ENCODE results near the gene PLXNB2.

The PLXNB2 gene

DNA sequence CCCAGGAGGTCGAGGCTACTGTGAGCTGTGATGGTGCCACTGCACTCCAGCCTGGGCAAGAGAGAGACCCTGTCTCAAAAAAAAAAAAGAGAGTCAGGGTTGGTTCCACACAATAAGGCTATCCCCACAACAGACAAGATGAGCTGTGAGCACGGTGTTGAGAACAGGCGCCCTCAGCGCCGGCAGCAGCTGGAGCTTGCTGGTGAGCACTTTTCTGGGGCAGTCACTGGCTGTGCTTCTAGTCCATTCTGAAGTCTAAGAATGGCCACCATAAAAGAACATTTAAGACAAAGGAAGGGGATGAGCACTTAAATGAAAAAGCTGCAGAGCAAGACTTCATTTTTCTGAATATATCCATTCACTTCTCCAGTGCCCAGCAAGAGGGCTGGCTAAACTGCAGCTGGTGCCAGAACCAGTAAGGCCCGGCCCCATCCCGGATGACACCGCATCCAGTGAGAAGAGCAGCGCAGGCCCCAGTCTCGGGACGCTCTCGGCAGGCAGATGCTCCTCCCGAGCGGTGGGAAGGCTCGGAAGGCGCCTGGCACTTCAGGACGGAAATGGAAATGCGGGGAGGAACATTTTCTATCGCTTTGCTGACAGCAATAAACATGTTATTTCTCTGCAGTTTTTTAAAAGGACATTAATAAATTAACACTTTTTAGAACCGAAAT is 74.8 kb downstream of the PLXNB2 start:
- DNase-seq (ENCODE audit: low spot score): no peak

DNA sequence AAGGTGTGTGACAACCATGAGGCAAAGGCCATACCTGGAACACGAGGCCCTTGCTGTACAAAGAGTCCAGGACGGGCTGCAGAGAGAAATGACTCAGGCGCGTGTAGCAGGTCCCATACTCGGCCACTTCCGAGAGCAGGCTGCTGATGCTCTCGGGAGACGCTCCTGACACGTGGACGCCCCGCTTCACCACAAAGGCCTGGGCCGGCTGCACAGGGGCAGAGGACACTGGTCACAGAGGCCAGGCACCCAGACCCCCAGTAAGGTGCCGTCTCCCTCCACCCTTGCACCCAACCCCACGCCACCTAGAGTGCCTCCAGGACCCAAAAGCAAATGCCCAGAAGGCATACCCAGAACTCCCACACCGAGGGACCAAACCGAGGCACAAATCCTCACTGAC is 78.1 kb downstream of the PLXNB2 start:
- DNase-seq (ENCODE audit: low spot score): no peak

DNA sequence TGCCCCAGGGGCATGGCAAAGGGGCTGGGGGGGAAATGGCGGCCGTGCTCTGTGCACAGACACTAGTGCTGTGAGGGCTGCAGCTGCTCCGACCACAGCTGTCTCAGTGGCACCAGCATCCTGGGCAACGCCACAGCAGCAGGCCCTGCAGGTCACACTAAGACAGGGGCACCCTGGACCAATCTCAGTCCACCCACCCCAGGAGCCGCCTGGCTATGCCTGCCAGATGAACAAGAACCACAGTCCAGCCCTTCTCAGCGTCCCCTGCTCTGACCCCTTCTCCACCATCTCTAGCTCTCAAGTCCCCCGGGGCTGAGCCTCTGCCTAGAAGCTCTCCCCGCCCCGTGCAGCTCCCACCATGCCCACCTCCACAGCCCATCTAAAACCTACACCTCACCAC is 79.1 kb downstream of the PLXNB2 start:
- DNase-seq (ENCODE audit: low spot score): no peak

DNA sequence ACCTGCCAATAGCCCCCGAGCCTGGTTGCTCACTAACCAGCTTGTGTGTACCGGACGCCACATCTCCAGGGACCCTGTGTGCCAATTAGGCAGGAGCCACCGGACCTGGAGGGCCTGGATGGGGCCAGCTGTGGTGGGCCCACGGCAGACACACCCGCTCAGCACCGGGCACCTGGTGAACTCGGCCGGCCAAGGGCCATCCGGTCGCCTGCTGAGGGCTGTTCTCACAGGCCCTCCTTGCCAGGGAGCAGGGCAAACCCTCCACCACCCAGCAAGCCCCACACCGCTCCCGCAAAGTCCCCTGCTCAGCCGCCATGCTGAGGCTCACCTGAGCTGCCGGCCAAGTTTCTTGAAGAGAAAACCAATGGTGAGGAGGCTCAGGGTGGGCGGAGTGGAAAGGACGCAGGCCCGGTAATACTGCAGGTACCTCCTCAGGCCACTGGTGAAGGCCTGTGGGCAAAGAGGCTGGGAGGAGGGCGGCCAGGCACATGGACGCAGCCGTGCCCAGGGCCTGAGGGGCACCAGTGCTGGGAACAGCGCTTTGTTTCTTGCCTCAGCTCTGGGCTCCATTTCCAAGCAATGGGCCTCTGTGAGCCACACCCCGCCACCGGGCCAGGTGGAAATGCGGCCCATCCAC is 79.7 kb downstream of the PLXNB2 start:
- DNase-seq (ENCODE audit: low spot score): no peak

DNA sequence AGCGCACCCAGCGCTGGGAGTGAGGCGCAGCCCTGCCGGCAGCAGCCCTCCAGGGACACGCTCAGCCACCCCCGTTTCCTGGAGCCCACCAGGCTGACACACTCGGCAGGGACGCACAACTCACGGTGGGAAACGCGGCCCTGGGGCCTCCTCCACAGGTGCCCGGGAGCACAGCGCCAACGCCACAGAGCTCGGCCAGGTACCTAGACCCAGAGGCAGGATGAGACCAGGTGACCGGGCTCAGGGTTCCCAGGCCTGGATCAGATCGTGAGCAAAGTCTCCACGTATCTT is 80.6 kb downstream of the PLXNB2 start:
- DNase-seq (ENCODE audit: low spot score): no peak

DNA sequence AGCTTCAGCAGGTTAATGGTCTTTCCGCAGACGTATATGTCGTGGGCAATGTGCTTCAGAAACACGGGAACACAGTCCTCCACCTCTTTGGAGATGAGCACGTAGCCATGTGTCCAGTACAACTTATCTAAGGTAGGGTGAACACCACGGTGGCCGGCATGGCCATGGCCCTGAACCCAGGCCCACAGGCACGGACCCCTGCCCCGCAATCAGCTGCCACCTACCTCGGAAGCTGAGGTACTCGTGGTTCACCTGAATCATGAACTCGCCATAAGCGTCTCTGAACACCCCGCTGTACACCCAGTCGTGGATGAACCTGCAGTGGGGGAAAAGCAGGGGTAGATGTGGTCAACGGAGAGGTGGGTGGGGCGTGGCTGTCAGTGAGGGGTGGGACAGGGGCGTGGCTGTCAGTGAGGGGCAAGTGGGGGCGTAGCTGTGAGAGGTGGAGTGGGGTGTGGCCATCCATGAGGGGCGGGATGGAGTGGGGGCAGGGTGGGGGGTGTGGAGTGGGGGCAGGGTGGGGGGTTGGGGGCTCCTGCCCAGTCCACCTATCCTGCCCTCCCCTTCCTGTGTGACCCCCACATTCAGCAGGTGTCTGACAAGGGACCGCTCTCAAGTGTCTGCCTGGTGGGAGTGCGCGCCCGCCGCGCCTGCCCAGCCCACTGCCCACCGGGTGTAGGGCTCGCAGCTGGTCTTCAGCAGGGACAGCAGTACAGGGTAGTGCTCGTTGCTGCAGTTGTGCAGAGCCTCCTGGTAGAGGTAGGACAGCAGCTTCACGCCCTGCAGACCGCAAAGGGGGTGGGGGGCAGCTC is 81.2 kb downstream of the PLXNB2 start:
- DNase-seq (ENCODE audit: low spot score): no peak

DNA sequence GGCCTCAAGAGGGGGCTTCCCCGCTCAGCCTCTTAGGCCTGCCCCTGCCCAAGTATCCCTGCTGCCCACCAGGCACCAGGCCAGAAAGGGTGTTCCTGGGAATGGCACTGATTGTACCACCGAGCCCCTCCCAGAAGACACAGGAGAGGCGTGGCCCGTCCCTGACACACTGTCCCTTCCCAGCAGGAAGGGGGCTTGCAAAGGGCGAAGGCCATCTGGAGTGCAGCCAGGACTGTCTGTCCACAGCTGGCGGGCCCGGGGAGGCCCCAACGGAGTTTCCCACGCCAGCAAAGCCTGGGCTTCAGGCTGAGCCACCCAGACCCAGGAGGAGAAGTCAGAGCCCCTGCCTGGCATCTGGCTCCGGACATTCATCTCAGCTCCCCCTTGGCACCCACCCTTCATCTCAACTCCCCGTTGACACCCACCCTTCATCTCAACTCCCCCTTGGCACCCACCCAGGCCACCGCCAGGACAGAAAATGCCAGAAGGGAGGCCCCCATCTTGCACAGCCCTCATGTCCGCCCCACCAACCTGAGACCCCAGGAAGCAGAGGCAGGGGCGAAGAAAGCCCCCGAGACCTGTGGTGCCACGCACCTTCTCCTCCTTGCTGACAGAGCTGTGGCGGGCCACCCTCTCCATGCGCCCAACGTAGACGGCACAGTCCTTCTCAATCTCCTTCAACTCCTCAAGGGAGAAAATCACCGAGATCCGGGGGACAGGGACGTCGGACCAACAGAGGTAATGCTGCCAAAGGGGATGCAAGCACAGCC is 82.1 kb downstream of the PLXNB2 start:
- no peak for DNase-seq (ENCODE audit: low spot score)

Data from activated CD4-positive, alpha-beta T cell treated with anti-CD3 and anti-CD28 coated beads, Interleukin-2, Interleukin-4, amounts not matched to agents 100 ng/mL and 50 ng/mL, durations not matched to agents 16 hours and 8 hours (primary cell).